Progenitor cell of endocrine pancreas (in vitro differentiated cells): ENCODE measurements around the gene CDYL. TPM values are rescaled to one million over a fixed set of nuclear protein-coding genes. Genes with fewer than 3 reads are reported as not detected.

ENCODE experiments used
- DNase-seq: peaks from one replicate; pipeline ENCODE4 v3.0.0; 2021; ENCODE audit warnings: low spot score; ENCODE audit not compliant: unreplicated experiment
- H3K27ac Mint-ChIP-seq: 2 replicates; pipeline ENCODE4 v1.8.0; 2021; ENCODE audit warnings: mild to moderate bottlenecking, moderate library complexity, mixed read lengths
- H3K27me3 Mint-ChIP-seq: 2 replicates; pipeline ENCODE4 v1.8.0; 2021; ENCODE audit warnings: mixed read lengths
- H3K36me3 Mint-ChIP-seq: 2 replicates; pipeline ENCODE4 v1.8.0; 2022; ENCODE audit warnings: mixed read lengths; ENCODE audit not compliant: insufficient read depth
- H3K4me1 Mint-ChIP-seq: 2 replicates; pipeline ENCODE4 v1.8.0; 2021; ENCODE audit warnings: low read depth, mixed read lengths
- H3K4me3 Mint-ChIP-seq: 2 replicates; pipeline ENCODE4 v1.8.0; 2021; ENCODE audit warnings: low read depth, mild to moderate bottlenecking, moderate library complexity, mixed read lengths
- H3K9me3 Mint-ChIP-seq: 2 replicates; pipeline ENCODE4 v1.8.0; 2021; ENCODE audit warnings: low read depth, mixed read lengths
- total RNA-seq: library from RNA; stranded (reverse); gene quantifications from 2 replicates; pipeline ENCODE4 v1.2.1, GENCODE V29; 2021
- TF ChIP-seq, protein P1 (sequence below): fragments of 200-600 bp; sonication (generic); IDR thresholded peaks from one replicate; pipeline ENCODE4 v1.5.0; 2021; ENCODE audit warnings: antibody characterized with exemption, mild to moderate bottlenecking; ENCODE audit not compliant: unreplicated experiment

Gene CDYL
- total RNA-seq, 1 donor from 2014 or later: 78.3 TPM

DNA sequence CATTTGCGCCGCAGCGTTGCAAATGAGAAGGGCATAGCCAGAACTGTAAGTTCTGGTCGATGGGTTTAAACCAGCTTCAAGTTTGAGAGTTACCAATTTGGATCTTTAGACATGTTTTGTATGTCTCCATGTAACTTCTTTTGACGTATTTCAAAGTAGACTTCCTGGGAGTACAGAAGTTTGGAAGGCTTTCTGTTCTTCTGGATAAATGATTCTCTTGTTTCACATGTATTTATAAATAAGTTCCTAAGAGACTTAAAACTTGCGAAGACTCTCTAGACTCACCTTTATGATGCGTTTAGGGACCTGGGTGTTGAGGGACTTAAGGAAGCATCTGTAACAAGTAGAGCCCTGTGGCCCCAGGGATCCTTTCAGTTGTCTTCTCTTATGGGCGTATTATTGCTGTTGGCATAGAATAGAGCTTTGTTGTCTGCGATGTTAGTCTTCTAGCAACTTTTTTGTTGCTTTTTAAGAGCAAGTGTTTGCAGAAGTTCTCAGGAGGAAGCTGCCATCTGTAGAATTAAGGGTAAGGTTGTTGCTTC, 1.3 kb downstream of the CDYL start:
- peaks cover 14% of the 10 kb centered on the region for H3K9me3 Mint-ChIP-seq
- H3K4me1 Mint-ChIP-seq: peaks cover 23% of the 10 kb centered on the region
- no peak for DNase-seq
- peaks cover 24% of the 10 kb centered on the region for H3K27me3 Mint-ChIP-seq
- H3K36me3 Mint-ChIP-seq: peaks cover 4% of the 10 kb centered on the region
- TF ChIP-seq, protein P1, sequence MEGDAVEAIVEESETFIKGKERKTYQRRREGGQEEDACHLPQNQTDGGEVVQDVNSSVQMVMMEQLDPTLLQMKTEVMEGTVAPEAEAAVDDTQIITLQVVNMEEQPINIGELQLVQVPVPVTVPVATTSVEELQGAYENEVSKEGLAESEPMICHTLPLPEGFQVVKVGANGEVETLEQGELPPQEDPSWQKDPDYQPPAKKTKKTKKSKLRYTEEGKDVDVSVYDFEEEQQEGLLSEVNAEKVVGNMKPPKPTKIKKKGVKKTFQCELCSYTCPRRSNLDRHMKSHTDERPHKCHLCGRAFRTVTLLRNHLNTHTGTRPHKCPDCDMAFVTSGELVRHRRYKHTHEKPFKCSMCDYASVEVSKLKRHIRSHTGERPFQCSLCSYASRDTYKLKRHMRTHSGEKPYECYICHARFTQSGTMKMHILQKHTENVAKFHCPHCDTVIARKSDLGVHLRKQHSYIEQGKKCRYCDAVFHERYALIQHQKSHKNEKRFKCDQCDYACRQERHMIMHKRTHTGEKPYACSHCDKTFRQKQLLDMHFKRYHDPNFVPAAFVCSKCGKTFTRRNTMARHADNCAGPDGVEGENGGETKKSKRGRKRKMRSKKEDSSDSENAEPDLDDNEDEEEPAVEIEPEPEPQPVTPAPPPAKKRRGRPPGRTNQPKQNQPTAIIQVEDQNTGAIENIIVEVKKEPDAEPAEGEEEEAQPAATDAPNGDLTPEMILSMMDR: no peak
- H3K27ac Mint-ChIP-seq: peak overlapping the region; percentile 86
- H3K4me3 Mint-ChIP-seq: peak overlapping the region; percentile 90

DNA sequence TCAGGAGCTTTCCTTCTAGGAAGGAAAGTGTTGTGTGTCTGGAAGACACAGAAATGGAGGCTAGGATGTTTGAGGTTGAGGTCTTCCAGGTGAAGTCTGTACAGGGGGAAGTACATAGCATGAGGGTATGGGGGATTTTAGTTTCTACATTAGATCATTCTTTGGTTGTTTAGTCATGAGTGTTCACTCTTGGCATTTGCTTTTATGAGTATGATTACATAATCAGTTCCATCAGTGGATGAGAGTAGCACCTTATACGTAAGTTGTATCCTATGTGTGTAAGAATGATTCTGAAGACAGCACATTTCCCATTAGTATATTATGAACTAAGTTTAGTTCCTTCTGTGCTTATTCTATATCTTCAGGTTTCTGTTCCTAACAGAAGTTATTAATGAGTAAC, 1.9 kb downstream of the CDYL start:
- H3K27me3 Mint-ChIP-seq: peaks cover 18% of the 10 kb centered on the region
- peaks cover 11% of the 10 kb centered on the region for H3K9me3 Mint-ChIP-seq
- H3K27ac Mint-ChIP-seq: no peak overlapping the region
- peaks cover 23% of the 10 kb centered on the region for H3K4me1 Mint-ChIP-seq
- TF ChIP-seq, protein P1: no peak
- peaks cover 7% of the 10 kb centered on the region for H3K36me3 Mint-ChIP-seq
- peak overlapping the region; percentile 90 for H3K4me3 Mint-ChIP-seq
- no peak for DNase-seq

DNA sequence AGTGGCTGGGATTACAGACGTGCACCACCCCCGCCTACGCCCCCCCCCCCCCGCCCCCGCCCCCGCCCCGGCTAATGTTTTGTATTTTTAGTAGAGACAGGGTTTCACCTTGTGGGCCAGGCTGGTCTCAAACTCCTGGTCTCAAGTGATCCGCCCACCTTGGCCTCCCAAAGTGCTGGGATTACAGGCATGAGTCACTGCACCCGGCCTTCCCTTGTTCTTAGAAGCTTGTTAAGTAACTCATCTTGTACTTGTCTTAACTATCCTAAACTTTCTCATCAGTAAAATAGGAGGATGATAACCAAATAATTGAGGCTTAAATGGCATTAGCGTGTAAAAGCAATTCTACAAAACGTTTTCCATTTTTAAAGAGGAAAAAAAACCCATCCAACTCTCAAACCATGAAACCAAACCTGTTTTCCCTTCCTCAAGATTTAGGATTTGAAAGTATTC, 4.2 kb downstream of the CDYL start:
- Mint-ChIP-seq H3K4me1 (peaks cover 15% of the 10 kb centered on the region), H3K9me3 (peaks cover 21% of the 10 kb centered on the region), H3K27me3 (no peaks in the 10 kb centered on the region), H3K4me3 (no peak overlapping the region), H3K27ac (peak overlapping the region; percentile 39), H3K36me3 (peaks cover 18% of the 10 kb centered on the region)
- DNase-seq: no peak
- TF ChIP-seq, protein P1: no peak

DNA sequence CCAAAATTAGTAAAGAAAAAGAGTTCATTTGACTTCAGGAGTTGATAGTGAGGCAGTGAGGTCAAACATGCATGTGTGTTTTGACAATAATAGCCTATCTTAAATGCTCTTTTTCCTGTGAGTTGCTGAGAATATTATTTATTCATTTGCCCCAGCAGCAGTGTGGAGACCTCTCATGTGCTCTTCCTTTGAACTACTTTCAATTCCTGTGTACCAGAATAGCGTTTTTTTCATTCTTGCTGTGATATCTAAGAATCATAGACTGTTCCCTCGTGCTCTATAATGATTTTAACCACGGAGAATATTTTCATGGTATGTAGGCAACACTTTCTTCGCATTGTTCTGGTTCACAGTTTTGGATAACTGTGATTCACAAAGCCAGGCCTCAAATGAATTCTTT, 5.2 kb downstream of the CDYL start:
- no peak overlapping the region for H3K4me3 Mint-ChIP-seq
- H3K4me1 Mint-ChIP-seq: peaks cover 21% of the 10 kb centered on the region
- H3K9me3 Mint-ChIP-seq: peaks cover 21% of the 10 kb centered on the region
- no peak overlapping the region for H3K27ac Mint-ChIP-seq
- H3K36me3 Mint-ChIP-seq: peaks cover 20% of the 10 kb centered on the region
- no peak for DNase-seq
- H3K27me3 Mint-ChIP-seq: no peaks in the 10 kb centered on the region
- TF ChIP-seq, protein P1: no peak

DNA sequence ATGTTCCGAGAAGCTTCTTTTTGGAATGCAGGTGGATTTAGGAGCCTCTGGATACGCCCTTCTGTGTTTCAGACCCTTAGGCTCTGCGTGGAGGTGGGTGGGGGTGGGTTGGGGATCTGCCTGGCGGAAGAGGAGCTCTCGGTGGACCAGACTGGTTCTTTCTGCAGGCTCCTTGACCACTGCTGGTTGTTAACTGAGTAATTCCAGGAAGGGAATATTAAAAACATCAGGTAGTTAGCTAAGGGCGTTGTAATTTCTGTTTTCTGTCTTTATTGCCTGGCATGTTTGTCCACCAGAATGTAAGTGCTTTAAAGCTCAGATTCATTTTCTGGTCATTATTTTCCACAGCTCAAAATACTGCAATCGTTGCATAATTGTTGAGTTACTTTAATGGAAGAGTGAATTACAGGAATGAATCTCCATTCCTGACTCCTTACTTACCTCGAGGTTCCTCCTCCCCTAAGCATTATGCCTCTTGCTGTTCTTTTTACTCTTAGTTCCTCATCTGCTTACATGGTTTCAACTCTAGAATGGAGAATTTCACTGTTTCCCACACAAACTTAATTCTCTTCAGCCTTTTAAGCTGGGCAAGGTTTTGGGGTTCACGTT, 5.9 kb downstream of the CDYL start:
- H3K36me3 Mint-ChIP-seq: peaks cover 20% of the 10 kb centered on the region
- peaks cover 21% of the 10 kb centered on the region for H3K9me3 Mint-ChIP-seq
- DNase-seq: no peak
- H3K4me1 Mint-ChIP-seq: peaks cover 25% of the 10 kb centered on the region
- no peak overlapping the region for H3K4me3 Mint-ChIP-seq
- TF ChIP-seq, protein P1: no peak
- no peak overlapping the region for H3K27ac Mint-ChIP-seq
- H3K27me3 Mint-ChIP-seq: no peaks in the 10 kb centered on the region
